OCI-LY7 (cell line): ENCODE data around the gene BTBD18. TPM values are rescaled to one million over a fixed set of nuclear protein-coding genes. Genes with fewer than 3 reads are reported as not detected.

Experiments used
- BruUV-seq: library from RNA; stranded (reverse); fragments of 400-500 nt; replicated peaks from 2 replicates; lab custom pipeline; 2021; lab: Mats Ljungman, UMichigan
- CTCF ChIA-PET: fragments of 300-600 bp; sonication (Branson Sonifier 250); formaldehyde crosslinking; loops from one replicate; lab custom pipeline; 2022; ENCODE audit warnings: antibody characterized with exemption; ENCODE audit not compliant: unreplicated experiment; lab: Charles Lee
- POLR2A ChIA-PET: fragments of 300-600 bp; sonication (Branson Sonifier 250); formaldehyde crosslinking; loops from one replicate; lab custom pipeline; 2022; ENCODE audit warnings: antibody characterized with exemption; lab: Charles Lee
- DNase-seq: peaks from one replicate; pipeline ENCODE4 v3.0.0-alpha.2; 2015; ENCODE audit warnings: low spot score
- H2AFZ ChIP-seq: fragments of 200-600 bp; sonication (generic), shearing (Covaris generic); 2 replicates; pipeline ENCODE4 v1.6.1; 2014; ENCODE audit warnings: mild to moderate bottlenecking, antibody characterized with exemption, low read length, moderate library complexity
- H3K27ac ChIP-seq: fragments of 200-600 bp; sonication (generic); 2 replicates; pipeline ENCODE4 v1.5.1; 2014; ENCODE audit warnings: mixed run types, low read depth, mild to moderate bottlenecking, moderate library complexity, low read length, inconsistent platforms; ENCODE audit not compliant: poor library complexity, severe bottlenecking
- H3K36me3 ChIP-seq: fragments of 200-600 bp; sonication (generic); 2 replicates; pipeline ENCODE4 v1.6.1; 2014; ENCODE audit warnings: mild to moderate bottlenecking, antibody characterized with exemption, low read length, moderate library complexity, mixed read lengths; ENCODE audit not compliant: insufficient read depth
- H3K4me1 ChIP-seq: fragments of 200-600 bp; sonication (generic); 2 replicates; pipeline ENCODE4 v1.5.1; 2014; ENCODE audit warnings: mild to moderate bottlenecking, low read length; ENCODE audit not compliant: insufficient read depth, poor library complexity, severe bottlenecking
- H3K4me2 ChIP-seq: fragments of 200-600 bp; sonication (generic); 2 replicates; pipeline ENCODE4 v1.6.1; 2014; ENCODE audit warnings: mild to moderate bottlenecking, low read length
- H3K4me3 ChIP-seq: fragments of 200-600 bp; sonication (generic); 2 replicates; pipeline ENCODE4 v1.5.1; 2014; ENCODE audit warnings: mild to moderate bottlenecking, low read depth, low read length; ENCODE audit not compliant: poor library complexity, severe bottlenecking
- H3K79me2 ChIP-seq: fragments of 200-600 bp; sonication (generic); 2 replicates; pipeline ENCODE4 v1.6.1; 2016; ENCODE audit warnings: low read depth, mild to moderate bottlenecking, low read length, moderate library complexity, mixed read lengths; ENCODE audit not compliant: insufficient read depth
- H3K9me2 ChIP-seq: fragments of 200-600 bp; sonication (generic); 2 replicates; pipeline ENCODE4 v1.6.1; 2016; ENCODE audit warnings: mild to moderate bottlenecking, low read length, mixed read lengths; ENCODE audit not compliant: insufficient read depth
- H3K9me3 ChIP-seq: fragments of 200-600 bp; sonication (generic); 2 replicates; pipeline ENCODE4 v1.6.1; 2014; ENCODE audit warnings: mild to moderate bottlenecking, mixed run types, low read length, mixed read lengths
- H4K20me1 ChIP-seq: fragments of 200-600 bp; sonication (generic); 2 replicates; pipeline ENCODE4 v1.6.1; 2014; ENCODE audit warnings: mild to moderate bottlenecking, antibody characterized with exemption, low read length, moderate library complexity, mixed read lengths; ENCODE audit not compliant: insufficient read depth
- CTCF ChIP-seq: fragments of 200-600 bp; sonication (generic); conservative IDR thresholded peaks from 2 replicates; pipeline ENCODE4 v1.5.1; 2014; ENCODE audit warnings: mild to moderate bottlenecking, antibody characterized with exemption, low read length, moderate library complexity, mixed read lengths
- EZH2phosphoT487 ChIP-seq: fragments of 200-600 bp; sonication (generic); IDR thresholded peaks from 2 replicates; pipeline ENCODE4 v1.6.1; 2018; ENCODE audit warnings: low read depth, borderline replicate concordance, mild to moderate bottlenecking, mixed run types, antibody characterized with exemption, low read length, moderate library complexity, mixed read lengths
- intact Hi-C: fragments of 100-400 bp; cut with micrococcal nuclease; formaldehyde crosslinking; loops from one replicate; pipeline ENCODE4 v1.10.0; 2022; ENCODE audit not compliant: unreplicated experiment
- total RNA-seq, 2 experiments: library from RNA; depleted of rRNA in 1 of 2; stranded (reverse); fragments of >200 nt in 1 of 2; shearing (Covaris generic) in 1 of 2; gene quantifications; 2 replicates each; pipeline ENCODE4 v1.2.3, GENCODE V29; 2014 to 2022

The BTBD18 gene
- total RNA-seq, 2 experiments from 2014 or later = not detected

- Histone ChIP-seq H3K79me2 (no peaks in the 10 kb centered on the region), H3K9me3 (no peaks in the 10 kb centered on the region), H2AFZ (no peak overlapping the region), H3K36me3 (no peaks in the 10 kb centered on the region), H4K20me1 (no peaks in the 10 kb centered on the region), H3K4me3 (no peak overlapping the region), H3K4me1 (no peaks in the 10 kb centered on the region), H3K9me2 (no peaks in the 10 kb centered on the region), H3K27ac (no peak overlapping the region), H3K4me2 (no peak overlapping the region)
- ChIA-PET CTCF (no interaction called here), POLR2A (interaction anchor here (0.5 to 0.7 kb wide), 2 partner anchors 19 to 312 kb away, joined by 3 read pairs; no protein-coding TSS in a partner anchor)
- no TSS peak for BruUV-seq
- intact Hi-C loops = no loop called here
- no peak for DNase-seq
- TF ChIP-seq CTCF (no peak), EZH2phosphoT487 (no peak)
Measured at GRCh38 chr11:57793351-57794115, 41.9 kb upstream of the BTBD18 start.

- no peak overlapping the region for H3K4me3 ChIP-seq
Measured at GRCh38 chr11:57792870-57793269, 41.3 kb upstream of the BTBD18 start.

More at GRCh38 chr11:57792870-57793269, 41.3 kb upstream of the BTBD18 start:
- Histone ChIP-seq H3K9me2 (no peaks in the 10 kb centered on the region), H3K79me2 (no peaks in the 10 kb centered on the region), H3K36me3 (no peaks in the 10 kb centered on the region), H3K9me3 (no peaks in the 10 kb centered on the region), H2AFZ (no peak overlapping the region), H3K4me2 (no peak overlapping the region), H3K27ac (no peak overlapping the region), H4K20me1 (no peaks in the 10 kb centered on the region), H3K4me1 (no peaks in the 10 kb centered on the region)
- intact Hi-C loops = no loop called here
- DNase-seq = no peak
- POLR2A ChIA-PET = interaction anchor here (0.7 kb wide), 1 partner anchor 311 kb away, joined by 3 read pairs; no protein-coding TSS in a partner anchor
- TF ChIP-seq EZH2phosphoT487 (no peak), CTCF (no peak)
- BruUV-seq = no TSS peak
- CTCF ChIA-PET = no interaction called here
